ENCODE data around the gene KMT2C. TPM values are rescaled to one million over a fixed set of nuclear protein-coding genes. Genes with fewer than 3 reads are reported as not detected.
"Not testable (repeated sequence)": the region's sequence is repeated elsewhere in the genome, so short reads cannot be mapped to it uniquely, and the experiment has no call there.

The KMT2C gene
- total and polyA plus RNA-seq, 7 donors, result 5.8 to 82.3 (median 45.7) TPM

DNA sequence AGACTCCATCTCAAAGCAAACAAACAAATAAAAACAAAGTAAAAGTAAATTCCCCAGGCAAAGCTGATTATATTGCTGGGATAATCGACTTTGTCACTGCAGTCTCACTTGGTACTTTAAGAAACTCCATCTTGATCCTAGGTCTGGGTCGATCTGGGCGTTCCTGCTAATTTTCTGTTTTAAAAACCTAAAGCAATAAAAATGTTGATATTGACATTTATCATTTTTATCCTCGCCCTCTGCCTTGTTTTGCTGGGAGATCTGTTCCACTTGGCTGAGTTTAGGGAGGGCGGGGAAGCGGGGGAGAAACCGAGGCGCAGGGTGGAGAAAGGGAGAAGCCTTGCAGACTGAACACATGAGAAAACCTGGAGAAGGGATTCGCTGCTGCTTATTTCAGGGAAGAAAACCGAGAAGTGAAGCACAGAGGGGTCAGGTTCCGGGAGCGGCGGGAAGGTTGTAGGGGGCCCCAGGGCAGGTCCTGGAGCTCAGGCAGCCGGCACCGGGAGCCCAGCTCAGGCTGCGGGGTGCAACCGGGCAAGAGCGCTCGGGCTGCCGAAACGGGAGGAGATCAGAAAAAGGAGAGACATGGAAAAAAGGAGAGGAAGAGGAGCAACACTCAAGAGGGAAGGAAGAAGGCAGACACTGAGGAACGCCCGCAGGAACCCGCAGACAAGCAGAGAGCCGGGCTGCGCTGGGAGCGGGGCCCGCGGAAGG, 27.3 kb upstream of the KMT2C start:
- ATAC-seq (peak; percentile 9 to 32 (median 13)), DNase-seq (no peak)
- H3K36me3 ChIP-seq (ENCODE audit: insufficient read depth in 1 of 2, low read depth in 1 of 2), result no peaks in the 10 kb centered on the region
- peaks cover 14% of the 10 kb centered on the region for H3K4me1 ChIP-seq
- no peaks in the 10 kb centered on the region for H3K9me3 ChIP-seq
- H3K27me3 ChIP-seq (ENCODE audit: insufficient read depth in 3 of 3, low read length in 2 of 3), result no peaks in the 10 kb centered on the region
- H3K27ac ChIP-seq, result peak overlapping the region; percentile 98
- no peak for TF ChIP-seq CTCF (IDR thresholded peaks at IDR 0.05)
- intact Hi-C loops (cut with DNase I), result loop anchor here (2.0 to 10.0 kb wide), 4 partner anchors 26 to 242 kb away; partner anchors contain the start of genes KMT2C (in 1 of the 2) and XRCC2 (in 1 of the 2)
- 1% methylated on average over 26 to 29 of the region's 29 CpGs for WGBS, 3 donors
- H3K4me3 ChIP-seq, result peak overlapping the region; percentile 76

DNA sequence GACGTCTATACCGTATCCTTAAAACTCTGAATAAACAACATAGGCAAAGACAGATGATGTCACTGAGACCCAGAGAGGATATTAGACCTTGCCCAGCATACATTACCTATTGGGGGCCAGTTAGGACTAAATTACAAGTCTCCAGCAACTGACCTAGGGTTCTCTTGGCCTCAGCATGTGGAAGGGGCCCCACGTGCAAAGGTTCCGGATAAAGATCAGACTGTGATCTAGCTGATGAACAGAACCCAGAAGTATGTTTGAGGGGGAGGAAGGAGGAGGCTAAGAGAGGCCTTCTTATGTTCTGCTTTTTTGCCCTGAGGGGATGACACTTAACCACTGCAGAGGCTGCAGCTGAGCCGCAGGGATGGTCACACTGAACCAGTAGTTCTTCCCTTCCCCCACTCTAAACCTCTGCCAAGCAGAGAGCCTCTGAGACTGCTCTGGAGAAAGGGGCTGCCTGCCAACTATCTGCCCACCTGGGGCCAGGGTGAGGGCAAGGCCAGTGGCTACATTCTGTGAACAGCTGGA, 24.0 kb upstream of the KMT2C start:
- Histone ChIP-seq H3K36me3 (ENCODE audit: insufficient read depth in 1 of 2, low read depth in 1 of 2) (no peaks in the 10 kb centered on the region), H3K4me1 (peaks cover 5% of the 10 kb centered on the region), H3K27ac (no peak overlapping the region), H3K4me3 (no peak overlapping the region), H3K27me3 (ENCODE audit: insufficient read depth in 3 of 3, low read length in 2 of 3) (no peaks in the 10 kb centered on the region), H3K9me3 (no peaks in the 10 kb centered on the region)
- intact Hi-C loops (cut with DNase I), result loop anchor here (5.0 to 10.0 kb wide), 3 partner anchors 63 to 245 kb away; partner anchors contain the start of gene XRCC2 (in 1 of the 2)
- DNase-seq, result peak in 1 of 2 donors; percentile 61
- WGBS, 3 donors, result 68 to 79% (median 78%) methylated on average over 5 of the region's 5 CpGs
- no peak for ATAC-seq
- TF ChIP-seq CTCF (IDR thresholded peaks at IDR 0.05), result no peak

- ATAC-seq (no peak), DNase-seq (no peak)
- Histone ChIP-seq H3K27ac (no peak overlapping the region), H3K27me3 (ENCODE audit: insufficient read depth in 3 of 3, low read length in 2 of 3) (no peaks in the 10 kb centered on the region), H3K36me3 (ENCODE audit: insufficient read depth in 1 of 2, low read depth in 1 of 2) (no peaks in the 10 kb centered on the region), H3K9me3 (no peaks in the 10 kb centered on the region), H3K4me1 (no peaks in the 10 kb centered on the region), H3K4me3 (no peak overlapping the region)
- TF ChIP-seq CTCF (IDR thresholded peaks at IDR 0.05), result no peak
- 65 to 72% (median 70%) methylated on average over 3 to 5 of the region's 5 CpGs for WGBS, 3 donors
- intact Hi-C loops (cut with DNase I), result no loop called here
These were observed 15.6 kb upstream of the KMT2C start for GRCh38 chr7:152451356-152451755.

- ATAC-seq, result peak in 2 of 4 donors; percentile 32 to 33
- H3K9me3 ChIP-seq; DNase-seq; H3K4me1 ChIP-seq; H3K27me3 ChIP-seq (ENCODE audit: insufficient read depth in 3 of 3, low read length in 2 of 3); H3K4me3 ChIP-seq; intact Hi-C loops (cut with DNase I); H3K36me3 ChIP-seq (ENCODE audit: insufficient read depth in 1 of 2, low read depth in 1 of 2); H3K27ac ChIP-seq: not testable (repeated sequence)
- 68 to 71% (median 68%) methylated on average over 19 of the region's 19 CpGs for WGBS, 3 donors
These were observed 9.7 kb upstream of the KMT2C start for GRCh38 chr7:152445386-152446008.

DNA sequence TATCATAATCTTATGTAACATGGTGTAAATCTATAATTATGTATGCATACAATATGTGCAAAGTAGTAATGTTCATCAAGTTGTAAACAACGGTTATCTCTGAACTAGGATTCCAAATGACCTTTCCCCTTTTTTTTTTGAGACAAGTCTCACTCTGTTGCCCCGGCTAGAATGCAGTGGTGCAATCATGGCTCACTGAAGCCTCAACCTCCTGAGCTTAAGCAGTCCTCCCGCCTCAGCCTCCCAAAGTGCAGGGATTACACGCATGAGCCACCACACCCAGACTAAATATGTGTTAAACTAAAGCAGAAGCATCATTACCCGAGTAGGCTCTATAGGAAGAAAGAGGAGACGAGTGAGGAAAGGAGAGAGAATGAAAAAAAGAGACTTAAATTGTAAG, 7.8 kb upstream of the KMT2C start:
- intact Hi-C loops (cut with DNase I), result no loop called here
- DNase-seq, result no peak
- Histone ChIP-seq H3K4me1 (no peaks in the 10 kb centered on the region), H3K4me3 (no peak overlapping the region), H3K27ac (no peak overlapping the region), H3K27me3 (ENCODE audit: insufficient read depth in 3 of 3, low read length in 2 of 3) (no peaks in the 10 kb centered on the region), H3K9me3 (no peaks in the 10 kb centered on the region), H3K36me3 (ENCODE audit: insufficient read depth in 1 of 2, low read depth in 1 of 2) (no peaks in the 10 kb centered on the region)
- no peak for ATAC-seq
- 76 to 81% (median 77%) methylated on average over 6 of the region's 6 CpGs for WGBS, 3 donors
- TF ChIP-seq CTCF (IDR thresholded peaks at IDR 0.05), result no peak
